Karpas-422 (cell line): ENCODE results near the gene METTL14. TPM values are rescaled to one million over a fixed set of nuclear protein-coding genes. Genes with fewer than 3 reads are reported as not detected.

Source experiments
- DNase-seq: peaks from one replicate; pipeline ENCODE4 v3.0.0-alpha.2; 2015
- H2AFZ ChIP-seq: fragments of 200-600 bp; sonication (generic); 2 replicates; pipeline ENCODE4 v1.6.1; 2014; ENCODE audit warnings: antibody characterized with exemption, low read length, mixed read lengths
- H3K27ac ChIP-seq: fragments of 200-600 bp; sonication (generic); 2 replicates; pipeline ENCODE4 v1.5.1; 2014; ENCODE audit warnings: mild to moderate bottlenecking, low read length, moderate library complexity
- H3K27me3 ChIP-seq: fragments of 200-600 bp; sonication (generic); 2 replicates; pipeline ENCODE4 v1.6.1; 2014; ENCODE audit warnings: low read length, mixed read lengths
- H3K36me3 ChIP-seq: fragments of 200-600 bp; sonication (generic); 2 replicates; pipeline ENCODE4 v1.6.1; 2014; ENCODE audit warnings: low read length, mixed read lengths; ENCODE audit not compliant: insufficient read depth
- H3K4me1 ChIP-seq: fragments of 200-600 bp; sonication (generic); 2 replicates; pipeline ENCODE4 v1.6.1; 2014; ENCODE audit warnings: mild to moderate bottlenecking, low read length, mixed read lengths
- H3K4me2 ChIP-seq: fragments of 200-600 bp; sonication (generic); 2 replicates; pipeline ENCODE4 v1.6.1; 2014; ENCODE audit warnings: low read length, low read depth, mild to moderate bottlenecking; ENCODE audit not compliant: poor library complexity, severe bottlenecking
- H3K4me3 ChIP-seq: fragments of 200-600 bp; sonication (generic); 2 replicates; pipeline ENCODE4 v1.5.1; 2014; ENCODE audit warnings: mild to moderate bottlenecking, antibody characterized with exemption, low read length, mixed read lengths
- H3K79me2 ChIP-seq: fragments of 200-600 bp; sonication (generic); 2 replicates; pipeline ENCODE4 v1.6.1; 2014; ENCODE audit warnings: mild to moderate bottlenecking, low read length, mixed read lengths
- H3K9ac ChIP-seq: fragments of 200-600 bp; sonication (generic); 2 replicates; pipeline ENCODE4 v1.6.0; 2014; ENCODE audit warnings: low read length
- H3K9me2 ChIP-seq: fragments of 200-600 bp; sonication (generic), shearing (Covaris generic); replicated peaks from 2 replicates; pipeline ENCODE4 v1.6.0; 2014; ENCODE audit warnings: mild to moderate bottlenecking, low read length, moderate library complexity; ENCODE audit not compliant: insufficient read depth
- H3K9me3 ChIP-seq: fragments of 300-700, 200-600 bp; sonication (generic); 2 replicates; pipeline ENCODE4 v1.6.1; 2014; ENCODE audit warnings: low read length, mixed read lengths
- H4K20me1 ChIP-seq: fragments of 200-600 bp; sonication (generic); 2 replicates; pipeline ENCODE4 v1.6.1; 2014; ENCODE audit warnings: mild to moderate bottlenecking, antibody characterized with exemption, low read length, low read depth; ENCODE audit not compliant: insufficient read depth
- small RNA-seq: library from RNA; depleted of rRNA; stranded (forward); fragments of <200 nt; gene quantifications from one replicate; pipeline ENCODE3, GENCODE V24; 2014
- total RNA-seq: library from RNA; depleted of rRNA; stranded (reverse); fragments of >200 nt; shearing (Covaris generic); gene quantifications from 2 replicates; pipeline ENCODE4 v1.2.3, GENCODE V29; 2014; ENCODE audit warnings: low replicate concordance; rRNA removed

The METTL14 gene
- total RNA-seq, 1 experiment from 2014 or later = 11.6 TPM

DNA sequence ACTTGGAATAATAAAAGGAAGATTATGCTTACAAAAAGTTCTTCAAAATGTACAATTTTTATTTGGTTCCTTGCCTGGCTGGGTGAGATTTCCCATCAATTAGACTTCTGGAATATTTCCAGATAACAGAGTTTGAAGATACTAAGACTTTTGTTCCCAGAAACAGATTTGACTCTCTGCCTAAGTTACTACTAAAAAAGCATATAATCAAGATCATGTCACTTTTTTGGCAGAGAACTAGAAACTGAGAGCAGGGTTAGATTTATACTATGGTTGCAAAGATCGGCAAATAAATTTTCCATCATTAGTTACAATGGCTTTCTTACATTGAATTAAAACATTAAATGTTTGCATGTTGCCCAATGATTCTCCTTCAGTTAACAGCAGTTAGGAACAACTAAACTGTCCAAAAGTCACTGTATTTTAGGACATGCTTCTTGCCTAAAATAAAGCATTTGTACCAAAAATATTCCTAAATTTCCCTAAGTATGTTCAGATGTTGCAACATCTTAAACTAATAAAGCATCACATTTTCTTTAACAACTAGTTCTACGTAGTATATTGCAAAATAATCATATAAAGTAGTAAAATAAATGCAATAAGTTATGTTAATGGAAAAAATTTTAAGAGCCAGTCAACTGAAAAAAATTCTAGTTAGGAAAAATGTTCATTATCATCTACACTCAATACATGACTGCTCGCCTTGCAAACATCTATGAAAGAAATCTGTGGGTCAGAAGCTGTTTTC is 77.7 kb downstream of the METTL14 start:
- peak; percentile 49 for DNase-seq
- H4K20me1 ChIP-seq = no peaks in the 10 kb centered on the region
- no peak overlapping the region for H2AFZ ChIP-seq
- H3K27ac ChIP-seq = peak overlapping the region; percentile 97
- no peaks in the 10 kb centered on the region for H3K9me2 ChIP-seq
- peaks cover 21% of the 10 kb centered on the region for H3K79me2 ChIP-seq
- peaks cover 30% of the 10 kb centered on the region for H3K36me3 ChIP-seq
- H3K27me3 ChIP-seq = no peaks in the 10 kb centered on the region
- peak overlapping the region; percentile 82 for H3K4me2 ChIP-seq
- no peaks in the 10 kb centered on the region for H3K9me3 ChIP-seq
- H3K4me1 ChIP-seq = peaks cover 60% of the 10 kb centered on the region
- H3K4me3 ChIP-seq = peak overlapping the region; percentile 8; the same call in 1 of the 2 replicates
- H3K9ac ChIP-seq = no peak overlapping the region; the same call in 1 of the 2 replicates

Small RNA genes lying within 50 kb of the gene (small RNA-seq; reads per million reads assigned to genes)
- gene SEPT14P4 = not detected

Other genes starting within 250 kb of the METTL14 start
- gene SEC24D, start 150.7 kb downstream of the METTL14 start, total RNA-seq = 45.6 and 65.0 TPM in 2 replicates
- gene SYNPO2, start 203.5 kb downstream of the METTL14 start, total RNA-seq = 0.94 and 1.2 TPM in 2 replicates